HG02623 (cell line): ENCODE results near the gene CNNM4.
A peak's percentile ranks its signal among the peaks of the same experiment; 100 is the strongest.

ENCODE experiments used
- ATAC-seq: cut with Tn5 transposase; IDR thresholded peaks from one replicate; pipeline ENCODE4 v1.9.1; 2021; ENCODE audit warnings: moderate library complexity; ENCODE audit not compliant: unreplicated experiment

The CNNM4 gene

DNA sequence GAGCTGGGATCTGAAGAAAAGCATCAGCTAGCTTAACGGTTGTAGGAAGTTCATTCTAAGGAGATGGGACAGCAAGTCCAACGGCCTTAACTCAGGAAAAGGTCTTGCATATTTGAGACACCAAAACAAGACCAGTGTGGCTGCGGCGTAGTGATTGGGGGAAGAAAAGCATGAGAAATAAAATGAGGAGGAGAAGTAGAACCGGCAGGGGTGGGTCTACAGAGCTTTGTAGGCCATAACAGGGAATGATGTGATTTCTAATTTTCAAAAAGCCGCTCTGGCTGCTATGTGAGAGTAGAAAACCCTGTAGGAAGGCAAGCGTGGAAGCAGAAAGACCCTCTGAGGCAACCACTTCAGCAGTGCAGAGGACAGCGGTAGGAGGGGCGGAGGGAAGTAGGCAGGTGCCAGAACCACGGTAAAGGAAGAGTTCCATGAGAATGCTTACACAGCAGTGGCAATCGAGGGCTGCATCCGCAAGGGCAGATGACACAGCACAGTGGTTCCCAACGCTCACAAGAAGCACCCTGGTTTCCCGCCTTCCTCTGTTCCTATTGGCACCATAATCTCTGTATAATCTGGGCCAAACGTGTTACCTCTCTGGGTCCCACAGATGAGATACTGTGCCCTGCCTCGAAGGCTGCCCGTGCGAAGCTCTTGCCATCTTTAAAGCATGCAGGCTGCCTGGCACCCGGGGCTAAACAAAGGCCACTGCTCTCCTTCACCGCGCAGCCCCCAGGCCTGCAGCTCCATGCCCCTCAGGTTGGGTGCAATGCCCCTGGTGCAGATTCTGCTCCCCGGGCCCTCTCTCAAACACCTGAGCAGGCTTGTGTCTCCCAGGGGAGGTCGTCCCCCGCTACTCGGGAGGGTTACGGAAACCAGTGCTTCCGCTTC is 96.3 kb downstream of the CNNM4 start:
- ATAC-seq: no peak

DNA sequence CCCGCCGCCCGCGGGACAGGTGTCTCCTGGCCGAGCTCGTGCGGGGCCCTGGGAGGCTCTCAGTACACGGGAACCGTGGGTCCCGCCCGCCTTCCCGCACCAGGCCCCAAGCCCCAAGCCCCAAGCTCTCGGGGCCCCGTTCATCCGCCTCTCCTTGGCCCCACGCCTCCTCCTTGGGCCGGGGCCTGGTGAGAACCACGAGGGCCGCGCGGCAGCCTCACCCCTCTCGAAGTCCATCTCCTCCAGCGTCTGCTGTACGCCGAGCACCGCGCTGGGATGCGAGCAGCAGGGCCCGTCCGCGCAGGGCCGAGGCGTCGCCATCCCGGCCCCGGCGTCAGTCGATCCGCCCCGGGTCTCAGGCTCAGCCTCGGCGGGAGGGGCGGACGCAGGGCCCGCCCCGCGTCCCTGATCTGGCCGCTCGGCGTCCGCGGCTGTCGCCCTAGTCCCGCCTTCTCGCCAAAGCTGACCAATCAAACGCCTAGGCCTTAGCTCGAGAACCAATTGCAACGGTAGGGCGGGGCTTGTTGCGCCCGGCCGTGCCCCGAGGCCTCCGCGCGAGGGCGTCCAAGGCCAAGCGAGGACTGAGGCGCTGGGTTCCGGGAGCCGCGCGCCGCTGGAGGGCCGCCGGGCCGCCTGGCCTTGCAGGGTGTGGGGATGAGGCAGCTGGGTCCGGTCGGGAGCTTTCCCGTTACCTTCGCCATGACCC is 97.1 kb downstream of the CNNM4 start, which contains the start of gene ANKRD39:
ANKRD39 (minus strand) TSS at position 350 of the 706 bp plus-strand sequence; CDS start at position 321, 29 bp downstream.
- ATAC-seq: peak; percentile 91

DNA sequence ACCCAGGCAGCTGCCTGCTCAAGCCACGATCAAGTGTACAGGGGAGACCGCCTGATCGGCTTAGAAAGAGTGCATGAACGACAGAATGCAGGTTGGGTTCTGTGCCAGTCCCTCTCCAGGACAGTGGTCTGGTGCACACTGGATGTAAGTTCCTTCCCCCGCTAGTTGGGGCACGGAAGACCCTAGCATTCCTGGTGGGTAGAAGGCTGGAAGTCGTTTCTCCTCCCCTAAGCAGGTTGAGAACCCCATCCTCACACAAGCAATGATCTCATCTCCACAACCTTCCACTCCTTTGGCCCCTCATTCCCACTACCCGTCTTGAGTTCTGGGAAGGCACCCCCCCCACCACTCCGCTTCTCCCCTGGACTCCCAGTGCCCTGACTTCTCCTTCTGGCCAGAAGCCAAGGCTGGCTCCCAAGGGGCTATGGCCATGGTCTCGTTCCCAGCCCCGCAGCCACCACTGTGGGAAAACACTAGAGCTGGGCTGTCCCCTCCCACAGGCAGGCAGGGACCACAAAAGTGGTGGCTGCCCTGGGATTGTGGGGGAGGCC is 98.5 kb downstream of the CNNM4 start:
- ATAC-seq: no peak

DNA sequence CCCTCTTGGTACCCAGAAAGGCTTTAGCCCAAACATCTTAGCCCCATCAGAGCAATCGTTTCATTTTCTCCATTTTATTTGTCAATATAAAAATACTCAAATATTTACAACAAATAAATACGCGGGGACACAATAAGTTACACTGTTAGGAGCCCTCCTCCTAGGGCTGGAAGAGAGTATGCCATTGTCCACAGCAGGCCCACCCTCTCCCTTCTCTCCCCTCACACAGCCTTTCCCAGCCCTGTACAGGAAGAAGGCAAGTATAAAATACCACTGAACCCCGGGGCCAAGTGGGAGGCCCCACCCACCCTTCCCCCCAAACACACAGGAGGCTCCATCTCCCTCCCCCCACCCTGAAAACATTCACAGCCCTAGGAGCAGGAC is 99.0 kb downstream of the CNNM4 start:
- ATAC-seq: no peak

DNA sequence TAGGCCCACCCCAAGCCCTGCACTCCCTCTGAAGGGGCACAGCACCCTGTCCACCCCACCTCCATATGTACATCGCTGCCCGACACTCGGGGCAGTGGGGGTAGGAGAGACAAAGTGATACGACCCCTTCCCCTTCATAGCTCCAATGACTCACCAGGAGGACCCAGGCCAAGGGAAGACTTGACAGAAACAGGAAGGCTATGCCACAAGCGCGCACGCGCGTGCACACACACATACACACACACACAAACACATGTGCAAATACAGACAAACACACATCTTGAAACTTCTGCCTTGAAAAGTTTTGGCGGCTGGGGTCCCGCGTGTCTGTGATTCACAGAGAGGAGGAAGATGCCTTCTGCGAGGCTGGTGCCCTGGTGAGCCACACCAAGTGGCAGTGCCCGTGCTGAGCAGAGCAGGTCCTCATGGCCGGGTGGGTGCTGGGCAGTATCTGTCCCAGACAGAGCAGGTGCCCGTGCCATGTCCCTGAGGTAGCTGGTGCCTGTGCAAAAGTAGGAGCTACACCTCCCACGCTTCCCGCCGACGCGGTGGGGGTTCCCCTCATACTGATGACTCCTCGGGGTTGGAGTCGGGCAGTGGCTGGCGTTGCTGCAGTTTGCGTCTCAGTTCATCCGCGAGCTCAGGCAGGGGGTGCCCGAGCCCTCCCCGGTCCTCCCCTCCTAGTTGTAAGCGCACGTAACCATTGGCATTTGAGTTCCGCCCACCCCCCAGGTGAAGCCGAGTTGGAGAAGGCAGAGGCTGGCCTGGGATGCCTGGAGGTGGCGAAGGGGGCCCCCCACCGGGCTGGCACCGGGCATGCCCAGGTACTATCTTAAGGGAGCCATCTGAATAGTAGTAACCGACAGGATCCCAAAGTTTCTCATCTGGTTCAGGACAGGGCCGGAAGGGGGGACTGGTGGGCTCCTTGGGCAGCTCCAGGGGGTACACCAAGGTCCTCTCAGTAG is 99.6 kb downstream of the CNNM4 start:
- no peak for ATAC-seq

DNA sequence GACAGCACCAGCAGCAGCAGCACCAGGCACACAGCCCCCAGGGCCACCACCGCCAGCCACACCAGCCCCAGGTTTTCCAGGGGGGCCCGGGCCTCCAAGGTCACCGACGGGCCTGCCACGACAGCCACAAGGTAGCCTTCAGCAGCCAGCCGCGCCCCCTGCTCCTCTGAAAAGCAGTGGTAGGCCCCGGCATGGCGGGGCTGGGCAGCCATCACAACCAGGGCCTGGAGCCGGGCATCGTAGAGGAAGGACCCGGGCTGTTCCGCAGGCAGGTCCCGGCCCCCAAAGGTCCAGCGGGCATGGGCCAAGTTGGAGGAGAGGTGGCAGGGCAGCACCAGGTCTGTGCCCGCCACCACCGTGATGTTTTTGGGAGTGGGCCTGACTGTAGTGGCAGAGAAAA is 100.4 kb downstream of the CNNM4 start:
- ATAC-seq: no peak
